ENCODE results near the gene GABRR2. TPM values are rescaled to one million over a fixed set of nuclear protein-coding genes. Genes with fewer than 3 reads are reported as not detected.

GABRR2 gene
- under 1 TPM; 0.23 to 0.36 TPM for total RNA-seq

DNA sequence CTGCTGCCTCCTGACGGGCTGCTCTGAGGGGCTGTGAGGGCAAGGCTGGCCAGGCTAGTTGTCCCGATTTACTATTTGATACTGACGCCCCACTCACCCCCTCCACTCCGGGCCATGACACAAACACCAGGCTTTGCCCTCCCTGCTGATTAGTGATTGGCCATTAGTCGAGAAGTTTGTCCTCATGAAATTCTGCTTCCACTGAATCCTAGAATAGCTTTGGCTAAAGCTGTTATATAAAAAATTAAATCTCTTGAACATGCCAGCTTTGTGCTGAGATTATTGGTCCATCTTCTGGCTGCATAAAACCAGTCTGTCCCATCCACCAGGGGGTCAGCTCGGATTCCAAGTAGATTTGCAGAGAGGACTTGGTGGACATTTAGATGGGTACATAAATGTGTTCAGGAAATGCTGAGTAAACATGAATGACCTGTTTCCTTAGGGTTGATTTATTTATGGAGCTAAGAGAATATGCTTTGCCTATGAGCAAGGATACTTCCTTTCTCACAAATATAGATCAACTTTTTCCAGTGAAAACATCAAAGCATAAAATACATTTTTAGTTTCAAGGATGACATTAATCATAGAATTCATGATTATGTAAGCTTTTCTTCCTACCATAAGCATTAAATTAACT, at the start of gene GABRR2:
Gene GABRR2 (minus strand): TSS at position 51 of the 637 bp plus-strand sequence. CDS start 134 bp downstream, outside the sequence.

DNA sequence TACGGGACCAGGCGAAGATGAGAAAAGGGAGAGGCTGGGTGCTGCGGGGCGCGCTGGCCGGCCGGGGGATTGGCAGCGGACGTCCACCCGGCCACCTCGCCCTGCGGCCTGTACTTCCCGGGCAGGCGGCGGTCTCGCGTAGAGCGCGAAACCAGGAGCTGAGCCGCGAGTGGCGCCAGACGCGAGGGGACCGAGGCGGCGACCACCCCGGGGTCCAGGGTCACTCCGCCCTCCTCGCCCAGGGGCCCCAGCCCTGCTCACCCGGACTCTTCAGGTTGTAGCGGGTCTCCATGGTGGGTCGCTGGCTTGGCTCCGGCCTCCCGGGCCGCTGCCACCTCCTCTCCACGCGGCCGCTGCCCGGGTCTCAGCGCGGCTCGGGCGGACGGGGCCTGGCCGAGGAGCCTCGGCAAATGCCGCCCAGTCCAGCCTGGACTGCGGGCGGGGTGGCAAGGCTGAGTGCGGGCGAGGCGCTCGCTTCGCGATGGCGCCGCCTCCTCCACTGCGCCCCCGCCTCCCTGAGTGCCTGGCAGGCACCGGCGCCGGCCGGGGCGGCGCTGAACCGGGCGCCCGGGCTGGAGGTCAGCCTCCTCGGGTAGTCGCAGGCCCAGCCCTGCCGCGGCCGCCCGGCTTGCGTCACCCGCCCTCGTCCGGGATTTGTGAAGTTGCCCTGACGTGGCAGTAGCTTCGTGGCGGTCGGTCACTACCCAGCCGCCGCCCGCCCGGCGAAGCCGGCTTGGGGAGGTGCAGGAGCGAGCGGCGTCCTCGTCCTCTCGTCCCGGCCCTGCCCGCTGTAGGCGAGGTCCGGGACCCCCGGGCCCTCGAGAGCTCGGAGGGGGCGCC, 37.4 kb upstream of the GABRR2 start, which contains the start of gene UBE2J1:
Gene UBE2J1 (minus strand): TSS at position 445 of the 840 bp plus-strand sequence. CDS start 153 bp downstream, at position 292.

DNA sequence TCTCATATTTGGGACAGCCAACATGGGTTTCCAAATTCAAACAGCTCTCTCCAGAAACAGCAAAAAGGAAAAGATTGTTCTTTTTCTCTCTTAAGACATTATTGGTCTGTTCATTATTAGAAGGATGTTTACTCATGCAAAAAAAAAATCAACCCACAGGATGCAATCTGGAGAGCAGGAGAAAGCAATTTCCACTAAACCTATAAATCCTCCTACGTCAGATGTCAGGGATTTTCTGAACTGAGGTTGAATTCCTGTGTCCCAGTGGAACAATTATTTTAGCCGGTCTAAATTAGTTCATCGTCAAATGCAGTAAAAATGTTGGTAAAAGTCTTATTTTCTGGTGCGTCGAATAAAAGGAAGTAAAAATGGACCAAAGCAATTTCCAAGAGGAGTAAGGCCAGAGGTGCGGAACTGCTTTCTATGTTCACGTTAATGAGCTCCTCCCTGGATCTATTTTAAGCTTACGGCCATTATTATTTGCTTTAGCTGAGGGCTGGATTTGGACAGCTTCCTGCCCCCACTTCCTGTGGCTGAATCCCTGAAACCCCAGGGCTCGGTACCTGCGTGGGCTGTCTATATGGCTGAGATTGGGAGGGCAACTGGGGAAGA, 97.7 kb downstream of the GABRR2 start, which contains the start of gene GABRR1:
Gene GABRR1 (minus strand): TSS at position 60 of the 612 bp plus-strand sequence. CDS start 36 bp downstream, at position 24.

Other genes starting within 250 kb of the GABRR2 start
- 100 to 1,000 TPM; 274 to 279 TPM for gene PNRC1, start 234.5 kb downstream of the GABRR2 start, total RNA-seq
- gene SRSF12, start 197.2 kb downstream of the GABRR2 start, total RNA-seq, result not detected
- gene PM20D2, start 169.2 kb downstream of the GABRR2 start, total RNA-seq, result 10 to 100 TPM; 14.5 to 14.7 TPM
- not detected for gene GABRR1, start 97.9 kb downstream of the GABRR2 start, total RNA-seq
- 10 to 100 TPM; 31.9 to 32.6 TPM for gene UBE2J1, start 37.4 kb upstream of the GABRR2 start, total RNA-seq
- gene RRAGD, start 97.0 kb upstream of the GABRR2 start, total RNA-seq, result 10 to 100 TPM; 10.8 to 12.4 TPM
- gene ANKRD6, start 117.9 kb upstream of the GABRR2 start, total RNA-seq, result 1 to 10 TPM; 6.5 to 7.8 TPM